Tibial nerve (tissue), 4 donors: ENCODE results near the gene SLN.

Source experiments
- CTCF ChIP-seq, 5 experiments: fragments of 200-600 bp in 3 of 5; fragments of 450-650 bp in 2 of 5; sonication (generic) in 3 of 5; IDR thresholded peaks; one replicate each; pipeline ENCODE4 v1.5.1; 2016 to 2019; ENCODE audit warnings: antibody characterized with exemption in 5 of 5, mild to moderate bottlenecking in 3 of 5, moderate library complexity in 2 of 5
- EP300 ChIP-seq, 2 donors: sonication (generic); formaldehyde crosslinking; IDR thresholded peaks; one replicate each; pipeline ENCODE4 v1.6.1; 2017; ENCODE audit warnings: antibody characterized with exemption in 2 of 2, mild to moderate bottlenecking in 1 of 2
- POLR2A ChIP-seq, 2 donors: fragments of 450-650 bp; IDR thresholded peaks; one replicate each; pipeline ENCODE4 v1.6.1; 2017; ENCODE audit warnings: antibody characterized with exemption in 2 of 2, mild to moderate bottlenecking in 2 of 2, moderate library complexity in 2 of 2

- no peak for TF ChIP-seq CTCF (IDR thresholded peaks at IDR 0.05)
- TF ChIP-seq EP300 (IDR thresholded peaks at IDR 0.05), result no peak
- no peak for TF ChIP-seq POLR2A (IDR thresholded peaks at IDR 0.05)
Observed at GRCh38 chr11:107669191-107669740, 42.6 kb downstream of the SLN start.
